ENCODE data around the gene CRYGB.

DNA sequence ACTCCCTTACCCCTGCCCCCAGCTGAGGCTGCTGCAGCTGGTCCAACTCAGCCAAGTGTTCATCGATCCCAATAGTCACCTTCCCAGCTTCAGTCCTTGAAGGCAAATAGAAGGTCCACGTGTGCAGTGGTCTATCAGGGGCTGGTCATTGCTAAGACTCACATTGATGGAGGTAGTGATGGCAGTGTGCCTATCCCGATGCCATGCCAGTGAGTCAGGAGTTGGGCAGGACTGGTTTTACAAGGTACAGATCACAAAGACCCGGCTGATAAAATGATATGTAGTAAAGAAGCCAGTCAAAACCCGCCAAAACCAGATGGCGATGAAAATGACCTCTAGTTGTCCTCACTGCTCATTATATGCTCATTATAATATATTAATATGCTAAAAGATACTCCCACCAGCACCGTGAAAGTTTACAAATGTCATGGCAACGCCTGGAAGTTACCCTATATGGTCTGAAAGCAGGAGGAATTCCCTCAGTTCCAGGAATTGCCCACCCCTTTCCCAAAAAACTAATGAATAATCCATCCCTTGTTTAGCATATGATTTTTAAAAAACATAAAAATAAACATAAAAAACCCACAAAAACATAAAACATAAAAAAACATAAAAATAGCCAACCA lies 46.8 kb upstream of the CRYGB start:
- TF ChIP-seq, protein P1, sequence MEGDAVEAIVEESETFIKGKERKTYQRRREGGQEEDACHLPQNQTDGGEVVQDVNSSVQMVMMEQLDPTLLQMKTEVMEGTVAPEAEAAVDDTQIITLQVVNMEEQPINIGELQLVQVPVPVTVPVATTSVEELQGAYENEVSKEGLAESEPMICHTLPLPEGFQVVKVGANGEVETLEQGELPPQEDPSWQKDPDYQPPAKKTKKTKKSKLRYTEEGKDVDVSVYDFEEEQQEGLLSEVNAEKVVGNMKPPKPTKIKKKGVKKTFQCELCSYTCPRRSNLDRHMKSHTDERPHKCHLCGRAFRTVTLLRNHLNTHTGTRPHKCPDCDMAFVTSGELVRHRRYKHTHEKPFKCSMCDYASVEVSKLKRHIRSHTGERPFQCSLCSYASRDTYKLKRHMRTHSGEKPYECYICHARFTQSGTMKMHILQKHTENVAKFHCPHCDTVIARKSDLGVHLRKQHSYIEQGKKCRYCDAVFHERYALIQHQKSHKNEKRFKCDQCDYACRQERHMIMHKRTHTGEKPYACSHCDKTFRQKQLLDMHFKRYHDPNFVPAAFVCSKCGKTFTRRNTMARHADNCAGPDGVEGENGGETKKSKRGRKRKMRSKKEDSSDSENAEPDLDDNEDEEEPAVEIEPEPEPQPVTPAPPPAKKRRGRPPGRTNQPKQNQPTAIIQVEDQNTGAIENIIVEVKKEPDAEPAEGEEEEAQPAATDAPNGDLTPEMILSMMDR (IDR thresholded peaks at IDR 0.05) = no peak
- TF ChIP-seq, protein P2, sequence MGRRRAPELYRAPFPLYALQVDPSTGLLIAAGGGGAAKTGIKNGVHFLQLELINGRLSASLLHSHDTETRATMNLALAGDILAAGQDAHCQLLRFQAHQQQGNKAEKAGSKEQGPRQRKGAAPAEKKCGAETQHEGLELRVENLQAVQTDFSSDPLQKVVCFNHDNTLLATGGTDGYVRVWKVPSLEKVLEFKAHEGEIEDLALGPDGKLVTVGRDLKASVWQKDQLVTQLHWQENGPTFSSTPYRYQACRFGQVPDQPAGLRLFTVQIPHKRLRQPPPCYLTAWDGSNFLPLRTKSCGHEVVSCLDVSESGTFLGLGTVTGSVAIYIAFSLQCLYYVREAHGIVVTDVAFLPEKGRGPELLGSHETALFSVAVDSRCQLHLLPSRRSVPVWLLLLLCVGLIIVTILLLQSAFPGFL (CRISPR knock-in tag; IDR thresholded peaks at IDR 0.05; ENCODE audit: borderline replicate concordance) = no peak
- TF ChIP-seq JUN (CRISPR knock-in tag; IDR thresholded peaks at IDR 0.05) = no peak
- TF ChIP-seq SMAD3 (CRISPR knock-in tag; IDR thresholded peaks at IDR 0.05; ENCODE audit: borderline replicate concordance) = no peak
- TF ChIP-seq, protein P3, sequence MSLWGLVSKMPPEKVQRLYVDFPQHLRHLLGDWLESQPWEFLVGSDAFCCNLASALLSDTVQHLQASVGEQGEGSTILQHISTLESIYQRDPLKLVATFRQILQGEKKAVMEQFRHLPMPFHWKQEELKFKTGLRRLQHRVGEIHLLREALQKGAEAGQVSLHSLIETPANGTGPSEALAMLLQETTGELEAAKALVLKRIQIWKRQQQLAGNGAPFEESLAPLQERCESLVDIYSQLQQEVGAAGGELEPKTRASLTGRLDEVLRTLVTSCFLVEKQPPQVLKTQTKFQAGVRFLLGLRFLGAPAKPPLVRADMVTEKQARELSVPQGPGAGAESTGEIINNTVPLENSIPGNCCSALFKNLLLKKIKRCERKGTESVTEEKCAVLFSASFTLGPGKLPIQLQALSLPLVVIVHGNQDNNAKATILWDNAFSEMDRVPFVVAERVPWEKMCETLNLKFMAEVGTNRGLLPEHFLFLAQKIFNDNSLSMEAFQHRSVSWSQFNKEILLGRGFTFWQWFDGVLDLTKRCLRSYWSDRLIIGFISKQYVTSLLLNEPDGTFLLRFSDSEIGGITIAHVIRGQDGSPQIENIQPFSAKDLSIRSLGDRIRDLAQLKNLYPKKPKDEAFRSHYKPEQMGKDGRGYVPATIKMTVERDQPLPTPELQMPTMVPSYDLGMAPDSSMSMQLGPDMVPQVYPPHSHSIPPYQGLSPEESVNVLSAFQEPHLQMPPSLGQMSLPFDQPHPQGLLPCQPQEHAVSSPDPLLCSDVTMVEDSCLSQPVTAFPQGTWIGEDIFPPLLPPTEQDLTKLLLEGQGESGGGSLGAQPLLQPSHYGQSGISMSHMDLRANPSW (CRISPR knock-in tag; conservative IDR thresholded peaks at IDR 0.05; ENCODE audit: low read depth) = no peak
- TF ChIP-seq, protein P4, sequence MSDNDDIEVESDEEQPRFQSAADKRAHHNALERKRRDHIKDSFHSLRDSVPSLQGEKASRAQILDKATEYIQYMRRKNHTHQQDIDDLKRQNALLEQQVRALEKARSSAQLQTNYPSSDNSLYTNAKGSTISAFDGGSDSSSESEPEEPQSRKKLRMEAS (CRISPR knock-in tag; IDR thresholded peaks at IDR 0.05) = no peak
- TF ChIP-seq, protein P5, sequence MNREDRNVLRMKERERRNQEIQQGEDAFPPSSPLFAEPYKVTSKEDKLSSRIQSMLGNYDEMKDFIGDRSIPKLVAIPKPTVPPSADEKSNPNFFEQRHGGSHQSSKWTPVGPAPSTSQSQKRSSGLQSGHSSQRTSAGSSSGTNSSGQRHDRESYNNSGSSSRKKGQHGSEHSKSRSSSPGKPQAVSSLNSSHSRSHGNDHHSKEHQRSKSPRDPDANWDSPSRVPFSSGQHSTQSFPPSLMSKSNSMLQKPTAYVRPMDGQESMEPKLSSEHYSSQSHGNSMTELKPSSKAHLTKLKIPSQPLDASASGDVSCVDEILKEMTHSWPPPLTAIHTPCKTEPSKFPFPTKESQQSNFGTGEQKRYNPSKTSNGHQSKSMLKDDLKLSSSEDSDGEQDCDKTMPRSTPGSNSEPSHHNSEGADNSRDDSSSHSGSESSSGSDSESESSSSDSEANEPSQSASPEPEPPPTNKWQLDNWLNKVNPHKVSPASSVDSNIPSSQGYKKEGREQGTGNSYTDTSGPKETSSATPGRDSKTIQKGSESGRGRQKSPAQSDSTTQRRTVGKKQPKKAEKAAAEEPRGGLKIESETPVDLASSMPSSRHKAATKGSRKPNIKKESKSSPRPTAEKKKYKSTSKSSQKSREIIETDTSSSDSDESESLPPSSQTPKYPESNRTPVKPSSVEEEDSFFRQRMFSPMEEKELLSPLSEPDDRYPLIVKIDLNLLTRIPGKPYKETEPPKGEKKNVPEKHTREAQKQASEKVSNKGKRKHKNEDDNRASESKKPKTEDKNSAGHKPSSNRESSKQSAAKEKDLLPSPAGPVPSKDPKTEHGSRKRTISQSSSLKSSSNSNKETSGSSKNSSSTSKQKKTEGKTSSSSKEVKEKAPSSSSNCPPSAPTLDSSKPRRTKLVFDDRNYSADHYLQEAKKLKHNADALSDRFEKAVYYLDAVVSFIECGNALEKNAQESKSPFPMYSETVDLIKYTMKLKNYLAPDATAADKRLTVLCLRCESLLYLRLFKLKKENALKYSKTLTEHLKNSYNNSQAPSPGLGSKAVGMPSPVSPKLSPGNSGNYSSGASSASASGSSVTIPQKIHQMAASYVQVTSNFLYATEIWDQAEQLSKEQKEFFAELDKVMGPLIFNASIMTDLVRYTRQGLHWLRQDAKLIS (CRISPR knock-in tag; IDR thresholded peaks at IDR 0.05; ENCODE audit: borderline replicate concordance) = no peak
- TF ChIP-seq, protein P6, sequence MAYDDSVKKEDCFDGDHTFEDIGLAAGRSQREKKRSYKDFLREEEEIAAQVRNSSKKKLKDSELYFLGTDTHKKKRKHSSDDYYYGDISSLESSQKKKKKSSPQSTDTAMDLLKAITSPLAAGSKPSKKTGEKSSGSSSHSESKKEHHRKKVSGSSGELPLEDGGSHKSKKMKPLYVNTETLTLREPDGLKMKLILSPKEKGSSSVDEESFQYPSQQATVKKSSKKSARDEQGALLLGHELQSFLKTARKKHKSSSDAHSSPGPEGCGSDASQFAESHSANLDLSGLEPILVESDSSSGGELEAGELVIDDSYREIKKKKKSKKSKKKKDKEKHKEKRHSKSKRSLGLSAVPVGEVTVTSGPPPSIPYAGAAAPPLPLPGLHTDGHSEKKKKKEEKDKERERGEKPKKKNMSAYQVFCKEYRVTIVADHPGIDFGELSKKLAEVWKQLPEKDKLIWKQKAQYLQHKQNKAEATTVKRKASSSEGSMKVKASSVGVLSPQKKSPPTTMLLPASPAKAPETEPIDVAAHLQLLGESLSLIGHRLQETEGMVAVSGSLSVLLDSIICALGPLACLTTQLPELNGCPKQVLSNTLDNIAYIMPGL (CRISPR knock-in tag; IDR thresholded peaks at IDR 0.05) = no peak
- TF ChIP-seq, protein P7, sequence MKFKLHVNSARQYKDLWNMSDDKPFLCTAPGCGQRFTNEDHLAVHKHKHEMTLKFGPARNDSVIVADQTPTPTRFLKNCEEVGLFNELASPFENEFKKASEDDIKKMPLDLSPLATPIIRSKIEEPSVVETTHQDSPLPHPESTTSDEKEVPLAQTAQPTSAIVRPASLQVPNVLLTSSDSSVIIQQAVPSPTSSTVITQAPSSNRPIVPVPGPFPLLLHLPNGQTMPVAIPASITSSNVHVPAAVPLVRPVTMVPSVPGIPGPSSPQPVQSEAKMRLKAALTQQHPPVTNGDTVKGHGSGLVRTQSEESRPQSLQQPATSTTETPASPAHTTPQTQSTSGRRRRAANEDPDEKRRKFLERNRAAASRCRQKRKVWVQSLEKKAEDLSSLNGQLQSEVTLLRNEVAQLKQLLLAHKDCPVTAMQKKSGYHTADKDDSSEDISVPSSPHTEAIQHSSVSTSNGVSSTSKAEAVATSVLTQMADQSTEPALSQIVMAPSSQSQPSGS (CRISPR knock-in tag; IDR thresholded peaks at IDR 0.05; ENCODE audit: borderline replicate concordance, low read depth) = no peak
- no peak for TF ChIP-seq ELF4 (CRISPR knock-in tag; IDR thresholded peaks at IDR 0.05; ENCODE audit: low read depth)
- no peak for TF ChIP-seq KAT7 (CRISPR knock-in tag; IDR thresholded peaks at IDR 0.05; ENCODE audit: borderline replicate concordance)
